IMR-90 (cell line): ENCODE measurements around the gene COL15A1. TPM values are rescaled to one million over a fixed set of nuclear protein-coding genes. Genes with fewer than 3 reads are reported as not detected.

Experiments used
- ATAC-seq: fragments of 200-7000 bp; cut with Tn5 transposase; 2 replicates; pipeline ENCODE4 v1.9.1; 2020; ENCODE audit warnings: low read depth, mild to moderate bottlenecking, moderate library complexity
- BruUV-seq: library from RNA; stranded (reverse); fragments of 400-500 nt; replicated peaks from 2 replicates; lab custom pipeline; 2021; lab: Mats Ljungman, UMichigan
- CTCF ChIA-PET: fragments of 300-600 bp; formaldehyde crosslinking; extraction: SDS; loops from one replicate; lab custom pipeline; 2021; ENCODE audit warnings: antibody characterized with exemption; lab: Yijun Ruan, JAX
- POLR2A ChIA-PET: fragments of 300-600 bp; sonication (Branson Sonifier 250); formaldehyde crosslinking; loops from one replicate; lab custom pipeline; 2022; ENCODE audit warnings: antibody characterized with exemption; ENCODE audit not compliant: unreplicated experiment; lab: Charles Lee
- DNase-seq: peaks from one replicate; pipeline ENCODE4 v3.0.0; 2013
- H2AFZ ChIP-seq: replicated peaks from 2 replicates; pipeline ENCODE3; 2013; ENCODE audit warnings: low read length, mild to moderate bottlenecking; ENCODE audit not compliant: poor library complexity
- H2AK5ac ChIP-seq: 2 replicates; pipeline ENCODE4 v1.6.1; 2013; ENCODE audit warnings: low read depth, low read length, inconsistent platforms
- H2AK9ac ChIP-seq: replicated peaks from 2 replicates; pipeline ENCODE3; 2013; ENCODE audit warnings: mild to moderate bottlenecking, low read depth, low read length, moderate library complexity; ENCODE audit not compliant: poor library complexity
- H2BK120ac ChIP-seq: 2 replicates; pipeline ENCODE4 v1.6.1; 2013; ENCODE audit warnings: low read depth, low read length, inconsistent platforms
- H2BK15ac ChIP-seq: 3 replicates; pipeline ENCODE4 v1.6.1; 2013; ENCODE audit warnings: low read depth, low read length, inconsistent platforms
- H2BK20ac ChIP-seq: 2 replicates; pipeline ENCODE4 v1.6.1; 2013; ENCODE audit warnings: low read depth, mild to moderate bottlenecking, inconsistent platforms, low read length, moderate library complexity
- H2BK5ac ChIP-seq: 2 replicates; pipeline ENCODE4 v1.6.1; 2013; ENCODE audit warnings: mild to moderate bottlenecking, low read depth, low read length, inconsistent platforms; ENCODE audit not compliant: poor library complexity, severe bottlenecking
- H3K14ac ChIP-seq: replicated peaks from 2 replicates; pipeline ENCODE4 v1.6.1; 2013; ENCODE audit warnings: low read depth, low read length, inconsistent platforms
- H3K18ac ChIP-seq: 2 replicates; pipeline ENCODE4 v1.6.1; 2013; ENCODE audit warnings: low read depth, low read length, control low read depth
- H3K23ac ChIP-seq: 2 replicates; pipeline ENCODE4 v1.6.1; 2013; ENCODE audit warnings: low read depth, low read length, inconsistent platforms
- H3K27ac ChIP-seq: 2 replicates; pipeline ENCODE4 v1.5.1; 2013; ENCODE audit warnings: mild to moderate bottlenecking, control low read depth, low read length; ENCODE audit not compliant: insufficient read depth
- H3K27me3 ChIP-seq: 2 replicates; pipeline ENCODE4 v1.6.1; 2013; ENCODE audit warnings: low read length; ENCODE audit not compliant: control insufficient read depth, insufficient read depth
- H3K36me3 ChIP-seq: 2 replicates; pipeline ENCODE4 v1.6.1; 2013; ENCODE audit warnings: low read length, mixed read lengths; ENCODE audit not compliant: control insufficient read depth, insufficient read depth
- H3K4ac ChIP-seq: 2 replicates; pipeline ENCODE4 v1.6.1; 2013; ENCODE audit warnings: low read depth, low read length, inconsistent platforms
- H3K4me1 ChIP-seq: 2 replicates; pipeline ENCODE4 v1.6.1; 2013; ENCODE audit warnings: low read length, mixed read lengths; ENCODE audit not compliant: control insufficient read depth, insufficient read depth
- H3K4me2 ChIP-seq: 2 replicates; pipeline ENCODE4 v1.6.1; 2013; ENCODE audit warnings: low read depth, mild to moderate bottlenecking, control low read depth, low read length, moderate library complexity
- H3K4me3 ChIP-seq: 2 replicates; pipeline ENCODE4 v1.5.1; 2013; ENCODE audit warnings: low read depth, mild to moderate bottlenecking, control low read depth, low read length, moderate library complexity; ENCODE audit not compliant: insufficient read depth
- H3K56ac ChIP-seq: 2 replicates; pipeline ENCODE4 v1.6.1; 2013; ENCODE audit warnings: low read length, inconsistent platforms; ENCODE audit not compliant: insufficient read depth; ENCODE audit errors: extremely low read depth
- H3K79me1 ChIP-seq, 2 experiments: 2 replicates each; pipeline ENCODE4 v1.6.1; 2013; ENCODE audit warnings: low read length in 2 of 2, inconsistent platforms in 1 of 2, low read depth in 1 of 2
- H3K9ac ChIP-seq: 2 replicates; pipeline ENCODE4 v1.6.1; 2013; ENCODE audit warnings: low read depth, low read length, control low read depth
- H3K9me1 ChIP-seq: 2 replicates; pipeline ENCODE4 v1.6.1; 2013; ENCODE audit warnings: low read length, inconsistent platforms; ENCODE audit not compliant: insufficient read depth
- H3K9me3 ChIP-seq: 2 replicates; pipeline ENCODE4 v1.6.1; 2013; ENCODE audit warnings: low read length; ENCODE audit not compliant: control insufficient read depth, insufficient read depth
- H4K20me1 ChIP-seq: 2 replicates; pipeline ENCODE4 v1.6.1; 2013; ENCODE audit warnings: low read length, inconsistent platforms; ENCODE audit not compliant: insufficient read depth
- H4K5ac ChIP-seq: 2 replicates; pipeline ENCODE4 v1.6.1; 2013; ENCODE audit warnings: mild to moderate bottlenecking, low read depth, low read length, control low read depth
- H4K8ac ChIP-seq, 2 experiments: 2 replicates each; pipeline ENCODE4 v1.6.1; 2013; ENCODE audit warnings: low read depth in 2 of 2, low read length in 2 of 2, control low read depth in 1 of 2, inconsistent platforms in 1 of 2
- H4K91ac ChIP-seq: 2 replicates; pipeline ENCODE4 v1.6.1; 2013; ENCODE audit warnings: low read depth, low read length, inconsistent platforms; ENCODE audit not compliant: insufficient read depth
- BHLHE40 ChIP-seq: fragments of 150-350 bp; IDR thresholded peaks from 2 replicates; pipeline ENCODE4 v1.6.1; 2016; ENCODE audit warnings: mild to moderate bottlenecking, low read depth, low read length
- CEBPB ChIP-seq: IDR thresholded peaks from 2 replicates; pipeline ENCODE4 v1.6.1; 2012; ENCODE audit warnings: low read depth, low read length, improper control_type of control experiment
- CHD1 ChIP-seq: IDR thresholded peaks from 2 replicates; pipeline ENCODE4 v1.6.1; 2012; ENCODE audit warnings: low read depth, low read length, improper control_type of control experiment
- FOS ChIP-seq: fragments of 150-350 bp; IDR thresholded peaks from 2 replicates; pipeline ENCODE4 v1.6.1; 2016; ENCODE audit warnings: low read depth, low read length
- MAFK ChIP-seq: IDR thresholded peaks from 2 replicates; pipeline ENCODE4 v1.6.1; 2012; ENCODE audit warnings: low read depth, low read length, improper control_type of control experiment
- MAZ ChIP-seq: IDR thresholded peaks from 2 replicates; pipeline ENCODE4 v1.6.1; 2012; ENCODE audit warnings: low read depth, mild to moderate bottlenecking, low read length, improper control_type of control experiment, moderate library complexity, borderline replicate concordance
- MXI1 ChIP-seq: IDR thresholded peaks from 2 replicates; pipeline ENCODE4 v1.6.1; 2012; ENCODE audit warnings: low read depth, mild to moderate bottlenecking, low read length, moderate library complexity, borderline replicate concordance
- NFE2L2 ChIP-seq: fragments of 150-350 bp; IDR thresholded peaks from 2 replicates; pipeline ENCODE4 v1.6.1; 2016; ENCODE audit warnings: low read depth, mild to moderate bottlenecking, low read length
- POLR2A ChIP-seq: IDR thresholded peaks from 2 replicates; pipeline ENCODE4 v1.6.1; 2012; ENCODE audit warnings: mild to moderate bottlenecking, low read depth, low read length
- RAD21 ChIP-seq: IDR thresholded peaks from 2 replicates; pipeline ENCODE4 v1.6.1; 2012; ENCODE audit warnings: low read length, improper control_type of control experiment
- RCOR1 ChIP-seq: IDR thresholded peaks from 2 replicates; pipeline ENCODE4 v1.6.1; 2012; ENCODE audit warnings: mild to moderate bottlenecking, low read length, improper control_type of control experiment; ENCODE audit not compliant: insufficient replicate concordance
- RFX5 ChIP-seq: IDR thresholded peaks from 2 replicates; pipeline ENCODE4 v1.8.0; 2012; ENCODE audit warnings: low read depth, mild to moderate bottlenecking, low read length, moderate library complexity
- SMC3 ChIP-seq: fragments of 150-350 bp; IDR thresholded peaks from 2 replicates; pipeline ENCODE4 v1.6.1; 2016; ENCODE audit warnings: low read depth, mild to moderate bottlenecking, antibody characterized with exemption, low read length, moderate library complexity
- WGBS, 2 experiments: methylation state at CpG; one replicate each; pipeline versions ENCODE4 v1.1.5 to v1.1.7; 2013; ENCODE audit warnings: missing lambda C conversion rate in 2 of 2; ENCODE audit not compliant: insufficient read length in 1 of 2; ENCODE audit errors: extremely low coverage in 2 of 2; 5-methylcytosine and 5-hydroxymethylcytosine counted together
- dilution Hi-C: fragments of 300-500 bp; cut with HindIII; formaldehyde crosslinking; loops from one replicate; pipeline ENCODE4 v1.14.3; 2018; ENCODE audit warnings: low sequenced_read_pairs; ENCODE audit not compliant: unreplicated experiment
- in situ Hi-C: fragments of 300-500 bp; cut with MboI; formaldehyde crosslinking; loops from 3 replicates; pipeline ENCODE4 v1.14.3; 2019; ENCODE audit warnings: low sequenced_read_pairs, inconsistent platforms, mixed read lengths
- intact Hi-C: fragments of 100-400 bp; cut with micrococcal nuclease; formaldehyde crosslinking; loops from 2 replicates; pipeline ENCODE4 v1.10.0; 2022
- polyA plus RNA-seq, 3 experiments: library from polyadenylated mRNA; depleted of rRNA; stranded (reverse); fragments of >200 nt; gene quantifications; 2 replicates each; pipeline ENCODE4 v1.2.3, GENCODE V29; 2012; ENCODE audit warnings: low replicate concordance in 1 of 3
- total RNA-seq: library from RNA; depleted of rRNA; stranded (reverse); fragments of >200 nt; gene quantifications from 2 replicates; pipeline ENCODE4 v1.2.3, GENCODE V29; 2012
- TF ChIP-seq, protein P1 (sequence below): fragments of 150-350 bp; IDR thresholded peaks from 2 replicates; pipeline ENCODE4 v1.6.1; 2016; ENCODE audit warnings: low read depth, mild to moderate bottlenecking, low read length, moderate library complexity, borderline replicate concordance
- TF ChIP-seq, protein P2 (sequence below): fragments of 150-350 bp; IDR thresholded peaks from 2 replicates; pipeline ENCODE4 v1.6.1; 2017; ENCODE audit warnings: mild to moderate bottlenecking, antibody characterized with exemption, low read length, low read depth
- TF ChIP-seq, protein P3 (sequence below): conservative IDR thresholded peaks from 2 replicates; pipeline ENCODE4 v1.5.1; 2012; ENCODE audit warnings: mild to moderate bottlenecking, low read depth, low read length, improper control_type of control experiment

Gene COL15A1
- total and polyA plus RNA-seq, 2 of the 4 experiments (the other 2 are of a cell fraction): 2.2 to 3.7 TPM

DNA sequence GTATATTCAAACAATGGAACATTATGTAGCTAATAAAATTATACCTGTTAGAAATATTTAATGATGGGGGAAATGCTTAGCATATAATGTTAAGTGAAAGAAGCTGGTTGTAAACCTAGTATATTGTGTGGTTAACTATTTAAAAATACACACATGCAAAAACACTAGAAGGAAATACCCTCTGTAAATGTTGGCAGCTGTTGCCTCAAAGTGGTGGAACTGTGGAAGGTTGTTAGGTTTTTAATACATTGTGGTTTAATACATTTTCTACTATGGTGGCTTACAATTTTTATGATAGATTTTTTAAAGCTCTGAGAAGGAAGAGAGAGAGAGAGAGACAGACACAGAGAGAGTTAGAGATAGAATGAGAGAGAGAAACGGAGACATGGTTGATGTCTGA lies 74.9 kb downstream of the COL15A1 start:
- peak overlapping the region; percentile 94 for H2BK20ac ChIP-seq
- peak overlapping the region; percentile 77 for H2BK15ac ChIP-seq
- H2AK9ac ChIP-seq: no peak overlapping the region
- peak overlapping the region; percentile 33; the same call in 1 of the 2 replicates for H3K9ac ChIP-seq
- H4K91ac ChIP-seq: peak overlapping the region; percentile 91
- WGBS, 2 experiments: 100% methylated on average over 1 of the region's 1 CpG; no CpG with 5 or more reads in 1 of the 2 experiments
- peak overlapping the region; percentile 89 for H3K4ac ChIP-seq
- H3K9me3 ChIP-seq: no peaks in the 10 kb centered on the region
- no peak for ATAC-seq
- dilution Hi-C loops: no loop called here
- peaks cover 54% of the 10 kb centered on the region for H3K36me3 ChIP-seq
- peaks cover 28% of the 10 kb centered on the region for H3K9me1 ChIP-seq
- peak overlapping the region; percentile 84 for H2AK5ac ChIP-seq
- H3K27ac ChIP-seq: peak overlapping the region; percentile 98
- H2AFZ ChIP-seq: no peak overlapping the region
- peak overlapping the region; percentile 57 for H3K23ac ChIP-seq
- H3K56ac ChIP-seq: peak overlapping the region; percentile 77
- ChIA-PET POLR2A (no interaction called here), CTCF (no interaction called here)
- intact Hi-C loops: loop anchor here (5.0 kb wide), 1 partner anchor 89 kb away; the partner anchor contains the start of gene TGFBR1
- peak overlapping the region; percentile 75 to 82 for H4K8ac ChIP-seq
- H3K18ac ChIP-seq: peak overlapping the region; percentile 100
- peaks cover 27% of the 10 kb centered on the region for H3K4me1 ChIP-seq
- H4K20me1 ChIP-seq: peaks cover 6% of the 10 kb centered on the region; the same call in 1 of the 2 replicates
- peak overlapping the region; percentile 95 for H3K14ac ChIP-seq
- H3K79me1 ChIP-seq: peaks cover 0 to 15% of the 10 kb centered on the region in 2 experiments; a peak in 3 of 4 replicates
- BruUV-seq: no TSS peak
- H2BK120ac ChIP-seq: peak overlapping the region; percentile 86
- H3K4me3 ChIP-seq: no peak overlapping the region
- no peak for DNase-seq
- TF ChIP-seq NFE2L2: no peak
- no peak for TF ChIP-seq SMC3
- TF ChIP-seq, protein P1, sequence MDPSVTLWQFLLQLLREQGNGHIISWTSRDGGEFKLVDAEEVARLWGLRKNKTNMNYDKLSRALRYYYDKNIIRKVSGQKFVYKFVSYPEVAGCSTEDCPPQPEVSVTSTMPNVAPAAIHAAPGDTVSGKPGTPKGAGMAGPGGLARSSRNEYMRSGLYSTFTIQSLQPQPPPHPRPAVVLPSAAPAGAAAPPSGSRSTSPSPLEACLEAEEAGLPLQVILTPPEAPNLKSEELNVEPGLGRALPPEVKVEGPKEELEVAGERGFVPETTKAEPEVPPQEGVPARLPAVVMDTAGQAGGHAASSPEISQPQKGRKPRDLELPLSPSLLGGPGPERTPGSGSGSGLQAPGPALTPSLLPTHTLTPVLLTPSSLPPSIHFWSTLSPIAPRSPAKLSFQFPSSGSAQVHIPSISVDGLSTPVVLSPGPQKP: no peak
- TF ChIP-seq CEBPB: no peak
- no peak for TF ChIP-seq BHLHE40
- no peak for TF ChIP-seq RFX5
- TF ChIP-seq MAZ: no peak
- no peak for TF ChIP-seq CHD1
- TF ChIP-seq MAFK: no peak
- TF ChIP-seq, protein P2, sequence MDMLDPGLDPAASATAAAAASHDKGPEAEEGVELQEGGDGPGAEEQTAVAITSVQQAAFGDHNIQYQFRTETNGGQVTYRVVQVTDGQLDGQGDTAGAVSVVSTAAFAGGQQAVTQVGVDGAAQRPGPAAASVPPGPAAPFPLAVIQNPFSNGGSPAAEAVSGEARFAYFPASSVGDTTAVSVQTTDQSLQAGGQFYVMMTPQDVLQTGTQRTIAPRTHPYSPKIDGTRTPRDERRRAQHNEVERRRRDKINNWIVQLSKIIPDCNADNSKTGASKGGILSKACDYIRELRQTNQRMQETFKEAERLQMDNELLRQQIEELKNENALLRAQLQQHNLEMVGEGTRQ: no peak
- TF ChIP-seq FOS: no peak
- TF ChIP-seq POLR2A: no peak
- no peak for TF ChIP-seq RCOR1
- TF ChIP-seq MXI1: no peak
- TF ChIP-seq RAD21: no peak
- TF ChIP-seq, protein P3, sequence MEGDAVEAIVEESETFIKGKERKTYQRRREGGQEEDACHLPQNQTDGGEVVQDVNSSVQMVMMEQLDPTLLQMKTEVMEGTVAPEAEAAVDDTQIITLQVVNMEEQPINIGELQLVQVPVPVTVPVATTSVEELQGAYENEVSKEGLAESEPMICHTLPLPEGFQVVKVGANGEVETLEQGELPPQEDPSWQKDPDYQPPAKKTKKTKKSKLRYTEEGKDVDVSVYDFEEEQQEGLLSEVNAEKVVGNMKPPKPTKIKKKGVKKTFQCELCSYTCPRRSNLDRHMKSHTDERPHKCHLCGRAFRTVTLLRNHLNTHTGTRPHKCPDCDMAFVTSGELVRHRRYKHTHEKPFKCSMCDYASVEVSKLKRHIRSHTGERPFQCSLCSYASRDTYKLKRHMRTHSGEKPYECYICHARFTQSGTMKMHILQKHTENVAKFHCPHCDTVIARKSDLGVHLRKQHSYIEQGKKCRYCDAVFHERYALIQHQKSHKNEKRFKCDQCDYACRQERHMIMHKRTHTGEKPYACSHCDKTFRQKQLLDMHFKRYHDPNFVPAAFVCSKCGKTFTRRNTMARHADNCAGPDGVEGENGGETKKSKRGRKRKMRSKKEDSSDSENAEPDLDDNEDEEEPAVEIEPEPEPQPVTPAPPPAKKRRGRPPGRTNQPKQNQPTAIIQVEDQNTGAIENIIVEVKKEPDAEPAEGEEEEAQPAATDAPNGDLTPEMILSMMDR: no peak
- peak overlapping the region; percentile 99 for H2BK5ac ChIP-seq
- H3K27me3 ChIP-seq: no peaks in the 10 kb centered on the region
- in situ Hi-C loops: loop anchor here (5.0 kb wide), 1 partner anchor 119 kb away; no protein-coding TSS in a partner anchor
- H3K4me2 ChIP-seq: no peak overlapping the region
- H4K5ac ChIP-seq: peak overlapping the region; percentile 67
